GM18499 (cell line): ENCODE results near the gene SETD3.
"Not testable (repeated sequence)": the region's sequence is repeated elsewhere in the genome, so short reads cannot be mapped to it uniquely, and the experiment has no call there.

Experiments used
- ATAC-seq: cut with Tn5 transposase; IDR thresholded peaks from one replicate; pipeline ENCODE4 v1.9.1; 2021; ENCODE audit warnings: moderate number of reproducible peaks; ENCODE audit not compliant: insufficient read depth, unreplicated experiment

The SETD3 gene

DNA sequence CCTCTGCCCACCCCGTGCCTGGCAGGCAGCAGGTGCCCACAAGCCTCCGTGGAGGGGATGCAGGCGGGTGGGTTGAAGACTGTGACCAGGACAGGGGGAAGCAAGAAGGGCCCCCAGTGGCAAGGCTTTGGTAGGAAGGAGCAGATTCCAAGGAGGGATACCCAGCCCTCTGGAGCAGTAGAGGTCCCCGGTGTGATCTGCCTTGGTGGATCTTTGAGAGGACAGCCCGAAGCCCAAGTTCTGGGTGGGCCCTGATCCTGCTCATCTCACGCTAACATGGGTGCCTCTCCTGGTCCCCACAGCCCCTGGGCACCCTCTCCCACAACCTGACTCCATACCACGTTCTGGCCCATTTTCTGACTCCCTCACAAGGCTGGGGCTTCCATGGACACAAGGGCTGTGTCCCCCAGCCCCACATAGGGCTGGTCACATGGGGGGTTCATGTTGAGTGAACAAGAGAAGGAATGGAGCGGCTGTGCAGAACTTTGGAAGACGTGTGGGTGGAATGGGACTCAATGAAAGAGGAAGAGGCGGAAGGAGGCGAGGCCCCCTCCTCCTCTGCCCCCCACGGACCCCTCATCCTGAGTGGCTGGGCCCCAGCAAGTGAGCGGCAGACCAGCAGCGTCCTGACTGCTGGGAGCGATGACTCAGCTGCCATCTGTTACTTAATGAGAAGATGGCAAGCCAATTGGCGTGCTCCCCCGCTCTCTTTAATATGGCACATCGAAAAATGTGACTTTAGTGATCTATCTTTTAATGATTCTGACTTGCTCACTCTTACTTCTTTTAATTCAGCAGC is 131.6 kb downstream of the SETD3 start:
- no peak for ATAC-seq

DNA sequence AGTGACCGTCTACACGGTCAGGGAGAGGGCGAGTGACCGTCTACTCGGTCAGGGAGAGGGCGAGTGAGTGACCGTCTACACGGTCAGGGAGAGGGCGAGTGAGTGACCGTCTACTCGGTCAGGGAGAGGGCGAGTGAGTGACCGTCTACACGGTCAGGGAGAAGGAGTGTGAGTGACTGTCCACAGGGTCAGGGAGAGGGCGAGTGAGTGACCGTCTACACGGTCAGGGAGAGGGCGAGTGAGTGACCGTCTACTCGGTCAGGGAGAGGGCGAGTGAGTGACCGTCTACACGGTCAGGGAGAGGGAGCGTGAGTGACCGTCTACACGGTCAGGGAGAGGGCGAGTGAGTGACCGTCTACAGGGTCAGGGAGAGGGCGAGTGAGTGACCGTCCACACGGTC is 132.4 kb downstream of the SETD3 start:
- not testable (repeated sequence) for ATAC-seq
